HepG2 (cell line): ENCODE results near the gene BDNF.

Experiments used
- FOXO4 ChIP-seq: sonication (generic); formaldehyde crosslinking; conservative IDR thresholded peaks from 2 replicates; pipeline ENCODE4 v1.8.1; 2023; ENCODE audit warnings: missing genetic modification reagents
- HNRNPUL1 ChIP-seq: fragments of 200-400 bp; formaldehyde crosslinking; IDR thresholded peaks from 2 replicates; pipeline ENCODE4 v1.6.1; 2017; ENCODE audit warnings: low read depth, mild to moderate bottlenecking, low read length, moderate library complexity
- MYC ChIP-seq: sonication (generic); formaldehyde crosslinking; IDR thresholded peaks from 2 replicates; pipeline ENCODE4 v1.9.0; 2021; ENCODE audit warnings: missing genetic modification reagents, borderline replicate concordance
- SP1 ChIP-seq, 2 experiments: fragments of 450-650 bp in 1 of 2; sonication (generic) in 1 of 2; formaldehyde crosslinking in 1 of 2; IDR thresholded peaks; 2 replicates each; pipeline versions ENCODE4 v1.4.0 to v1.6.1; 2016 to 2020; ENCODE audit warnings: missing genetic modification reagents in 1 of 2
- TCF7L2 ChIP-seq: IDR thresholded peaks from 2 replicates; pipeline ENCODE4 v1.6.1; 2011; ENCODE audit warnings: mild to moderate bottlenecking, low read depth, low read length, moderate library complexity
- ZNF710 ChIP-seq: sonication (generic); formaldehyde crosslinking; IDR thresholded peaks from 2 replicates; pipeline ENCODE4 v1.5.0; 2020; ENCODE audit warnings: mild to moderate bottlenecking, missing genetic modification reagents, borderline replicate concordance

- no peak for TF ChIP-seq ZNF710 (CRISPR knock-in tag)
- no peak for TF ChIP-seq TCF7L2
- TF ChIP-seq MYC (CRISPR knock-in tag) = no peak
- TF ChIP-seq HNRNPUL1 = no peak
- no peak for TF ChIP-seq FOXO4 (CRISPR knock-in tag)
- no peak for TF ChIP-seq SP1 (IDR thresholded peaks at IDR 0.05)
- no peak for TF ChIP-seq SP1 (CRISPR knock-in tag; IDR thresholded peaks at IDR 0.05)
Observed at GRCh38 chr11:27694992-27695391, 5.3 kb downstream of the BDNF start.
